Lower leg skin (tissue), 3 donors: Measurements from ENCODE around the gene S100A4.

Experiments used
- POLR2A ChIP-seq, 2 donors: fragments of 450-650 bp; IDR thresholded peaks; one replicate each; pipeline ENCODE4 v1.6.1; 2016 to 2017; ENCODE audit warnings: antibody characterized with exemption in 2 of 2, mild to moderate bottlenecking in 1 of 2, moderate library complexity in 1 of 2
- TF ChIP-seq, protein P1 (sequence below), 3 donors: fragments of 450-650 bp; IDR thresholded peaks; one replicate each; pipeline ENCODE4 v1.5.1; 2016; ENCODE audit warnings: antibody characterized with exemption in 3 of 3, mild to moderate bottlenecking in 3 of 3, moderate library complexity in 2 of 3

DNA sequence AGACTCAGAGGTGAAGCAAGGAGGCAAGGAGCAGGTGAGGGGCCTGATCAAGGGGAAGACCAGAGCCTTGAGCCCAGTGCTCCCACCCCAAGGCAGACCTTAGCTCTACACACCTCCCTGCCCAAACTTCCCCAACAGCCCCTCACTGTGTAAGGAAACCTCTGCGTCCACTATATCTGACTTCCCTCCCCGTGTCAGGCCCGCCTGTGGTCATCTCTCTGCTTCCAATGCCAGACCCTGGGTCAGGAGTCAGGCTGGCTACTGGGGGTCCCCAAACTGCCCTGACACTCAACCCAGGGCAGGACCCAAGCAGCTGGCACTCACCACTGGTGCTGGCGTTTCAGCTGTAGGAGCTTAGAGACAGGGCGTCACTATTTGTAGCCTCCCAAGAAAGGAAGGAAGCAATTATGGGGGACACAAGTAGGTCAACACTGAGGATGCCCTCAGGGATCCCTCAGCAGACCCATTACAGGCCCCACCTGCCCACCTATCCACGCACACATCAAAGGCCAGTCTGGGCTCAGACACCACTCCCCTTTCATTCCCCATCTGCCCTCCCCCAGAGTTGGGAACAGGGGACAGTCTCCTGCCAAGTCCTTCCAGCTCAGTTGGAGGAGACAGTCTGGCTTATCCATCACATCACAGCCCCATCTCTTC, 4.3 kb upstream of the S100A4 start:
- TF ChIP-seq, protein P1, sequence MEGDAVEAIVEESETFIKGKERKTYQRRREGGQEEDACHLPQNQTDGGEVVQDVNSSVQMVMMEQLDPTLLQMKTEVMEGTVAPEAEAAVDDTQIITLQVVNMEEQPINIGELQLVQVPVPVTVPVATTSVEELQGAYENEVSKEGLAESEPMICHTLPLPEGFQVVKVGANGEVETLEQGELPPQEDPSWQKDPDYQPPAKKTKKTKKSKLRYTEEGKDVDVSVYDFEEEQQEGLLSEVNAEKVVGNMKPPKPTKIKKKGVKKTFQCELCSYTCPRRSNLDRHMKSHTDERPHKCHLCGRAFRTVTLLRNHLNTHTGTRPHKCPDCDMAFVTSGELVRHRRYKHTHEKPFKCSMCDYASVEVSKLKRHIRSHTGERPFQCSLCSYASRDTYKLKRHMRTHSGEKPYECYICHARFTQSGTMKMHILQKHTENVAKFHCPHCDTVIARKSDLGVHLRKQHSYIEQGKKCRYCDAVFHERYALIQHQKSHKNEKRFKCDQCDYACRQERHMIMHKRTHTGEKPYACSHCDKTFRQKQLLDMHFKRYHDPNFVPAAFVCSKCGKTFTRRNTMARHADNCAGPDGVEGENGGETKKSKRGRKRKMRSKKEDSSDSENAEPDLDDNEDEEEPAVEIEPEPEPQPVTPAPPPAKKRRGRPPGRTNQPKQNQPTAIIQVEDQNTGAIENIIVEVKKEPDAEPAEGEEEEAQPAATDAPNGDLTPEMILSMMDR (IDR thresholded peaks at IDR 0.05): no peak
- no peak for TF ChIP-seq POLR2A (IDR thresholded peaks at IDR 0.05)
